Measurements from ENCODE around the gene RBCK1. TPM values are rescaled to one million over a fixed set of nuclear protein-coding genes. Genes with fewer than 3 reads are reported as not detected.

The RBCK1 gene
- total and polyA plus RNA-seq, 2 donors (not counting 3 experiments of a cell fraction or from before 2014, with no cell fraction given) = 80.4 to 82.7 TPM

- Histone ChIP-seq H3K4me1 (ENCODE audit: control insufficient read depth, extremely low read depth, insufficient read depth, low read length) (peaks cover 16% of the 10 kb centered on the region), H3K9me3 (replicated peaks; ENCODE audit: control insufficient read depth, insufficient read depth, low read length) (no peaks in the 10 kb centered on the region), H3K9me1 (replicated peaks; ENCODE audit: control insufficient read depth, extremely low read depth, insufficient read depth, low read length) (no peaks in the 10 kb centered on the region), H3K4me3 (replicated peaks in 1 of 3; ENCODE audit: insufficient read depth in 1 of 3, low read depth in 1 of 3, low read length in 3 of 3) (no peak overlapping the region), H3K27me3 (ENCODE audit: control insufficient read depth in 2 of 2, insufficient read depth in 2 of 2, low read length in 2 of 2) (no peaks in the 10 kb centered on the region), H3K9ac (replicated peaks; ENCODE audit: extremely low read depth, insufficient read depth, low read length) (no peak overlapping the region), H4K20me1 (replicated peaks; ENCODE audit: control insufficient read depth, extremely low read depth, insufficient read depth, low read length) (no peaks in the 10 kb centered on the region), H3K27ac (ENCODE audit: insufficient read depth, low read depth, low read length) (no peak overlapping the region), H3K79me2 (ENCODE audit: control insufficient read depth, insufficient read depth, low read length) (peaks cover 38% of the 10 kb centered on the region), H2AFZ (ENCODE audit: low read depth, low read length) (no peak overlapping the region), H3K4me2 (ENCODE audit: insufficient read depth, low read length) (no peak overlapping the region), H3K36me3 (ENCODE audit: control insufficient read depth in 2 of 2, extremely low read depth in 1 of 2, insufficient read depth in 2 of 2, low read length in 2 of 2) (peaks cover 0 to 6% of the 10 kb centered on the region in 2 experiments)
- intact Hi-C loops (cut with micrococcal nuclease) (no loop called here), dilution Hi-C loops (cut with MboI; ENCODE audit: extremely low pct_ligation_motif_present, low sequenced_read_pairs) (no loop called here)
- CTCF ChIA-PET = interaction anchor here (1.1 to 3.3 kb wide), 2 partner anchors 19 to 61 kb away, joined by 3 to 23 read pairs; no protein-coding TSS in a partner anchor
- BruUV-seq (replicated peaks) = no TSS peak
- DNase-seq (ENCODE audit: low read depth, low spot score) = no peak
- POLR2A ChIA-PET = no interaction called here
- TF ChIP-seq MAX (IDR thresholded peaks at IDR 0.05; ENCODE audit: insufficient read depth, insufficient read length) (no peak), GATA2 (IDR thresholded peaks at IDR 0.05; ENCODE audit: insufficient read depth, insufficient read length, low read depth, low read length) (no peak), EZH2 (IDR thresholded peaks at IDR 0.05; ENCODE audit: borderline replicate concordance, low read depth, low read length, severe bottlenecking) (no peak), JUN (IDR thresholded peaks at IDR 0.05; ENCODE audit: borderline replicate concordance, insufficient read depth, insufficient read length, low read depth) (no peak), MYC (IDR thresholded peaks at IDR 0.05; ENCODE audit: low read depth, low read length) (no peak), POLR2AphosphoS5 (IDR thresholded peaks at IDR 0.05; ENCODE audit: insufficient read depth, low read depth, low read length) (no peak)
- FAIRE-seq = no peak
These were observed 4.0 kb downstream of the RBCK1 start for GRCh38 chr20:412081-412480.

GRCh38 chr20:414161-414560 is 6.1 kb downstream of the RBCK1 start:
- Histone ChIP-seq H2AFZ (ENCODE audit: low read depth, low read length) (no peak overlapping the region), H3K9me3 (replicated peaks; ENCODE audit: control insufficient read depth, insufficient read depth, low read length) (no peaks in the 10 kb centered on the region), H3K79me2 (ENCODE audit: control insufficient read depth, insufficient read depth, low read length) (peaks cover 29% of the 10 kb centered on the region), H3K9ac (replicated peaks; ENCODE audit: extremely low read depth, insufficient read depth, low read length) (no peak overlapping the region), H3K9me1 (replicated peaks; ENCODE audit: control insufficient read depth, extremely low read depth, insufficient read depth, low read length) (no peaks in the 10 kb centered on the region), H3K27me3 (ENCODE audit: control insufficient read depth in 2 of 2, insufficient read depth in 2 of 2, low read length in 2 of 2) (no peaks in the 10 kb centered on the region), H3K36me3 (ENCODE audit: control insufficient read depth in 2 of 2, extremely low read depth in 1 of 2, insufficient read depth in 2 of 2, low read length in 2 of 2) (peaks cover 3 to 6% of the 10 kb centered on the region in 2 experiments), H3K4me1 (ENCODE audit: control insufficient read depth, extremely low read depth, insufficient read depth, low read length) (peaks cover 8% of the 10 kb centered on the region), H3K4me3 (replicated peaks in 1 of 3; ENCODE audit: insufficient read depth in 1 of 3, low read depth in 1 of 3, low read length in 3 of 3) (no peak overlapping the region), H4K20me1 (replicated peaks; ENCODE audit: control insufficient read depth, extremely low read depth, insufficient read depth, low read length) (no peaks in the 10 kb centered on the region), H3K4me2 (ENCODE audit: insufficient read depth, low read length) (no peak overlapping the region), H3K27ac (ENCODE audit: insufficient read depth, low read depth, low read length) (no peak overlapping the region)
- dilution Hi-C loops (cut with MboI; ENCODE audit: extremely low pct_ligation_motif_present, low sequenced_read_pairs) (no loop called here), intact Hi-C loops (cut with micrococcal nuclease) (no loop called here)
- CTCF ChIA-PET = interaction anchor here (0.6 to 3.3 kb wide), 5 partner anchors 11 to 325 kb away, joined by 3 to 23 read pairs (median 3); no protein-coding TSS in a partner anchor
- no peak for FAIRE-seq
- DNase-seq (ENCODE audit: low read depth, low spot score) = no peak
- no peak for TF ChIP-seq MAX (IDR thresholded peaks at IDR 0.05; ENCODE audit: insufficient read depth, insufficient read length)
- TF ChIP-seq CTCF (IDR thresholded peaks at IDR 0.05; ENCODE audit: extremely low read depth in 1 of 2, insufficient read depth in 1 of 2, low read depth in 1 of 2, low read length in 2 of 2) = no peak
- TF ChIP-seq JUN (IDR thresholded peaks at IDR 0.05; ENCODE audit: borderline replicate concordance, insufficient read depth, insufficient read length, low read depth) = no peak
- no peak for TF ChIP-seq POLR2A (IDR thresholded peaks at IDR 0.05; ENCODE audit: low read depth, low read length)
- TF ChIP-seq POLR2AphosphoS5 (IDR thresholded peaks at IDR 0.05; ENCODE audit: insufficient read depth, low read depth, low read length) = no peak
- TF ChIP-seq GATA2 (IDR thresholded peaks at IDR 0.05; ENCODE audit: insufficient read depth, insufficient read length, low read depth, low read length) = no peak
- TF ChIP-seq MYC (IDR thresholded peaks at IDR 0.05; ENCODE audit: low read depth, low read length) = no peak
- no peak for TF ChIP-seq FOS (IDR thresholded peaks at IDR 0.05; ENCODE audit: borderline replicate concordance, insufficient read depth, low read length)
- TF ChIP-seq EZH2 (IDR thresholded peaks at IDR 0.05; ENCODE audit: borderline replicate concordance, low read depth, low read length, severe bottlenecking) = no peak
- POLR2A ChIA-PET = no interaction called here
- no TSS peak for BruUV-seq (replicated peaks)

All from endothelial cell of umbilical vein (primary cell).